Osteocyte (in vitro differentiated cells): ENCODE measurements around the gene NUDCD3. TPM values are rescaled to one million over a fixed set of nuclear protein-coding genes. Genes with fewer than 3 reads are reported as not detected.

Source experiments
- DNase-seq: peaks from one replicate; pipeline ENCODE4 v3.0.0; 2021; ENCODE audit warnings: mixed read lengths; ENCODE audit not compliant: unreplicated experiment; ENCODE audit errors: extremely low spot score
- H3K27ac Mint-ChIP-seq: one replicate; pipeline ENCODE4 v1.8.0; 2021; ENCODE audit warnings: mild to moderate bottlenecking, mixed read lengths; ENCODE audit not compliant: unreplicated experiment
- H3K27me3 Mint-ChIP-seq: one replicate; pipeline ENCODE4 v1.8.0; 2021; ENCODE audit warnings: mixed read lengths; ENCODE audit not compliant: unreplicated experiment
- H3K36me3 Mint-ChIP-seq: one replicate; pipeline ENCODE4 v1.8.0; 2021; ENCODE audit warnings: mixed read lengths; ENCODE audit not compliant: unreplicated experiment
- H3K4me1 Mint-ChIP-seq: one replicate; pipeline ENCODE4 v1.8.0; 2021; ENCODE audit warnings: mixed read lengths; ENCODE audit not compliant: unreplicated experiment
- H3K4me3 Mint-ChIP-seq: one replicate; pipeline ENCODE4 v1.8.0; 2021; ENCODE audit warnings: mild to moderate bottlenecking, moderate library complexity, mixed read lengths; ENCODE audit not compliant: unreplicated experiment
- H3K9me3 Mint-ChIP-seq: one replicate; pipeline ENCODE4 v1.8.0; 2021; ENCODE audit warnings: mixed read lengths; ENCODE audit not compliant: unreplicated experiment
- total RNA-seq: library from RNA; stranded (reverse); gene quantifications from 2 replicates; pipeline ENCODE4 v1.2.1, GENCODE V29; 2021
- TF ChIP-seq, protein P1 (sequence below): fragments of 200-600 bp; sonication (generic); IDR thresholded peaks from 2 replicates; pipeline ENCODE4 v1.5.0; 2021; ENCODE audit warnings: antibody characterized with exemption, mild to moderate bottlenecking, moderate library complexity

NUDCD3 gene
- total RNA-seq, 1 donor from 2014 or later, result 112 TPM

DNA sequence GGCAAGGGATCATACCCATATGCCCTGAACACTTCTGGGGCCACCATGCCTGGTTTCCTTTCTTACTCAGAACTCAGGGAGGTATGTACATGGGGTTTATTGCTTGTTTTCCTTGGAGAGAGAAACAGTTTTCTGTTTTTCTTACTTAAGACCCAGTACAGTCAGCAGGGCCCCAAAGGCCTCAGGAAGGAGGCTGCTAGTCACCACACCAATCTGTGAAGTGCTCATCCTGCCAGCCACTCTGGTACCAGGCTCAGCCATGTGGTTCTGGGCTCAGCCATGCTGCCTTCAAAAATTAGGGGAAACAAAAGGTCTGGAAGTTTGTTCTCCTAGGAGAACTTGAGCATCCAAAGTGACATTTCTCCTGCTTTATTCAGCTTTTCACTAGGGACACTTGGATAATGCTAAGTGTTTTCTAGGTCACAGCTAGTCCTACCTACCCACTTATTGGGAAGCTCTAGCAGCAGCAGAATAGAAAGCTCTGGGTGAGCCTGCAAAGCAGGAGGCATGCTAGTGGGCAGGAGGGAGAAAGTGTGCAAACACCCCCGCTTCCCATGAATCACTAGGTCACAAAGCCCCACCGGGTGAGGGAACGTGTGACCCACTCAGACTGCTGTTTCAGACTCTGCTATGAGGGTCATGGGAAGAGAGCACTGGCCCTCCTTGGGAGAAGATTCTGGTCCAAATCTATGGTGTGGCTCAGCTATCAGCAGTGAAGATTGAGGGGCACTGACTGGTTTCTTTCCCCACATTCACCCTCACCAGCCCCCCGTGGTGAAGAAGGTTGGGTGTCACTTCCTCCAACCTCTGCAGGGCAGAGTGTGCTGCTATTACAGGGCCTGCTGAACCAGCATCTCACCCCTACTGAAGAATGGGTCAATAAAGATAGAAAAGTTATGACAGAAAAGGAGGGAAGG, 23.9 kb downstream of the NUDCD3 start:
- Mint-ChIP-seq H3K36me3 (peaks cover 36% of the 10 kb centered on the region), H3K4me1 (peaks cover 30% of the 10 kb centered on the region), H3K4me3 (no peak overlapping the region), H3K27ac (peak overlapping the region; percentile 10), H3K27me3 (no peaks in the 10 kb centered on the region), H3K9me3 (no peaks in the 10 kb centered on the region)
- TF ChIP-seq, protein P1, sequence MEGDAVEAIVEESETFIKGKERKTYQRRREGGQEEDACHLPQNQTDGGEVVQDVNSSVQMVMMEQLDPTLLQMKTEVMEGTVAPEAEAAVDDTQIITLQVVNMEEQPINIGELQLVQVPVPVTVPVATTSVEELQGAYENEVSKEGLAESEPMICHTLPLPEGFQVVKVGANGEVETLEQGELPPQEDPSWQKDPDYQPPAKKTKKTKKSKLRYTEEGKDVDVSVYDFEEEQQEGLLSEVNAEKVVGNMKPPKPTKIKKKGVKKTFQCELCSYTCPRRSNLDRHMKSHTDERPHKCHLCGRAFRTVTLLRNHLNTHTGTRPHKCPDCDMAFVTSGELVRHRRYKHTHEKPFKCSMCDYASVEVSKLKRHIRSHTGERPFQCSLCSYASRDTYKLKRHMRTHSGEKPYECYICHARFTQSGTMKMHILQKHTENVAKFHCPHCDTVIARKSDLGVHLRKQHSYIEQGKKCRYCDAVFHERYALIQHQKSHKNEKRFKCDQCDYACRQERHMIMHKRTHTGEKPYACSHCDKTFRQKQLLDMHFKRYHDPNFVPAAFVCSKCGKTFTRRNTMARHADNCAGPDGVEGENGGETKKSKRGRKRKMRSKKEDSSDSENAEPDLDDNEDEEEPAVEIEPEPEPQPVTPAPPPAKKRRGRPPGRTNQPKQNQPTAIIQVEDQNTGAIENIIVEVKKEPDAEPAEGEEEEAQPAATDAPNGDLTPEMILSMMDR, result no peak
- DNase-seq, result no peak

DNA sequence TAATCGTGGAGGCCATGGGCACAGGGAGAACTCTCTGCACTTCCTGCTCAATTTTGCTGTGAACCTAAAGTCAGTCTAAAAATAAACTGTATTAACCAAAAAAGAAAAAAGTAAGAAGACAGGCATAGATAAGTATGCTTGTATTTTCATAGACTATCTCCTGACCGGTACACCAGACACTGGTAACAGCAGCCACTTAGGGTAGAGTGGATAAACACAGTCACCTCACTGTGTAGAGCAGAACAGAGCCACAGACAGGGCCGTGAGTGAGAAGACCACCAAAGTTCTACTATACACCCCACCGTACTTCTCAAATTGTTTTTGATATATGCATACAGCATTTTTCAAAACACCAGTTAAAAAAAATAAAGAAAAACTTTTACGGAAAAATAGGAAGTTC, 25.0 kb downstream of the NUDCD3 start:
- Mint-ChIP-seq H3K27ac (peak overlapping the region; percentile 19), H3K36me3 (peaks cover 37% of the 10 kb centered on the region), H3K9me3 (no peaks in the 10 kb centered on the region), H3K27me3 (no peaks in the 10 kb centered on the region), H3K4me1 (peaks cover 34% of the 10 kb centered on the region), H3K4me3 (no peak overlapping the region)
- TF ChIP-seq, protein P1, result no peak
- no peak for DNase-seq

DNA sequence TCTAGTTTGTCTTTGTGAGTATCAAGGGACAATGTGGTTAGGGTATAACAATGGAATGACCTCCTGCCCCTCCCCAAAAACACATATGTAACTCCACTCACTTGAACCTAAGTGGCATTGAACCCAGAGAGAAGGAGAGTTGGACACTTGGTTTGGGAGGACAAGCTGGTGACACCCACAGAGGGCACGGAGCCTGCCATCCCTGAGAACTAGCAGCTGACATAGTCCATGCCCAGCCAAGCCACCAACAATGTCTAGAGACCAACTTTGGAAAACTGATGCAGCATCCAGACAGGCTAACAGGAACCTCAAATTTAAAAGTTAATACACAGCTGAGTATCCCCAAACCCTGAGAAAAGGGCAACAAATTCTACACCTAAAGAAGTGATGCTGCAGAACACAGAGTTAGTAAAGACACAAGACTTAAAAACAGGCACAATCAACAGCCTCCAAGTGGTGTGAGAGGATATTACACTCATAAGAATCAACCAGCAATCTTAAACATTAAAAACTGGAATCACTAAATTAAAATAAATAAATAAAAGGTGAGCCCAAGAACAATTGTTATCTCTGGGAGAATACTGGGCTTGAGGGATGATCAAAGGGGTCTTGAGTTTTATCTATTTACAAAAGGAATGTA, 27.2 kb downstream of the NUDCD3 start:
- peaks cover 29% of the 10 kb centered on the region for H3K36me3 Mint-ChIP-seq
- no peak overlapping the region for H3K4me3 Mint-ChIP-seq
- no peak overlapping the region for H3K27ac Mint-ChIP-seq
- peaks cover 34% of the 10 kb centered on the region for H3K4me1 Mint-ChIP-seq
- DNase-seq, result no peak
- H3K27me3 Mint-ChIP-seq, result no peaks in the 10 kb centered on the region
- TF ChIP-seq, protein P1, result peak; percentile 38
- no peaks in the 10 kb centered on the region for H3K9me3 Mint-ChIP-seq

DNA sequence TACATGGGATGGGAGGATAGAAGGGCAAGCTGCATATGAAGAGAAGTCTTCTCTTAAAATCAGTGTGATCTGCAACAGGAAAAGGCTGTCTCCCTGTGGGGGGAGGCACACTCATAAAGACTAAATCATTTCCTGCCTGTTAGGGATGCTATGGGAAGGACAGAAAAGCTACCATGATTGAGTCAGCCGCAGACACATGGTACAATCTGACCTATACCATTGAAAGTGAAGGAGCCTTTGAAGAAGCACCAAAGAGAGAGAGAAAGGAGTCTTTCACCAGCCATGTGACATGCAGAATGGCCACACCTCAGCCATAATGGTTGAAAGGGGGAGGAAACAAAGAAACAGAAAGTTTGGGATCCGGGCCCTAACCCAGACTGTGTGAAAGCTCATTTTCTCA, 29.1 kb downstream of the NUDCD3 start:
- TF ChIP-seq, protein P1, result no peak
- peak overlapping the region; percentile 23 for H3K27ac Mint-ChIP-seq
- no peaks in the 10 kb centered on the region for H3K27me3 Mint-ChIP-seq
- no peaks in the 10 kb centered on the region for H3K9me3 Mint-ChIP-seq
- H3K4me1 Mint-ChIP-seq, result peaks cover 25% of the 10 kb centered on the region
- H3K4me3 Mint-ChIP-seq, result no peak overlapping the region
- peaks cover 19% of the 10 kb centered on the region for H3K36me3 Mint-ChIP-seq
- DNase-seq, result no peak

DNA sequence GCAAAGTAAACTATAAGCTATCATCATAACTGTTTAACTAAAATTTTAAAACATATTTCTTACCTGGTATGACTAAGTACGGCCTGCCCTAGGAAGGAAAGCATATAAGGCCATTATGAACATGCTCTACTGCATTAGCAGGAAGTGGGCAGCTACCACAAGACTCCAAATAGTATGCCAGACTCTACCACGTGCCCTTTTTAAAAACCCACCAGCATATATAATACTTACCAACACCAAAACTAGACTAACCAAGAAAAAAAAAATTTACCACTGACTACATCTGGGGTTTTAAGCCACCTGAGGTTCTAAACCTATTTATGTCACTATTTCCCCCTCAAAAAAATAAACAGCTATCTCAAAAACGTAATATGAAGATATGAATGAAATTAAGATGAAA, 30.1 kb downstream of the NUDCD3 start:
- H3K27me3 Mint-ChIP-seq, result no peaks in the 10 kb centered on the region
- no peak overlapping the region for H3K4me3 Mint-ChIP-seq
- H3K4me1 Mint-ChIP-seq, result peaks cover 14% of the 10 kb centered on the region
- H3K27ac Mint-ChIP-seq, result no peak overlapping the region
- peaks cover 19% of the 10 kb centered on the region for H3K36me3 Mint-ChIP-seq
- TF ChIP-seq, protein P1, result no peak
- H3K9me3 Mint-ChIP-seq, result no peaks in the 10 kb centered on the region
- DNase-seq, result no peak
